ENCODE data around the gene CEMIP.
"Not testable (repeated sequence)": the region's sequence is repeated elsewhere in the genome, so short reads cannot be mapped to it uniquely, and the experiment has no call there.

The CEMIP gene

GRCh38 chr15:80957556-80957955, 178.4 kb downstream of the CEMIP start:
- no peak for DNase-seq

GRCh38 chr15:80957976-80958375, 178.8 kb downstream of the CEMIP start:
- DNase-seq: no peak

GRCh38 chr15:80958818-80959495, 179.8 kb downstream of the CEMIP start:
- no peak for DNase-seq

- not testable (repeated sequence) for DNase-seq
Observed at GRCh38 chr15:80965454-80965853, 186.3 kb downstream of the CEMIP start.

- DNase-seq: no peak
Observed at GRCh38 chr15:80966431-80967197, 187.4 kb downstream of the CEMIP start.

GRCh38 chr15:80967451-80967850, 188.3 kb downstream of the CEMIP start:
- DNase-seq: no peak

GRCh38 chr15:80967991-80968510, 188.9 kb downstream of the CEMIP start:
- DNase-seq: no peak

GRCh38 chr15:80969316-80969715, 190.1 kb downstream of the CEMIP start:
- DNase-seq: no peak

GRCh38 chr15:80970018-80970657, 191.0 kb downstream of the CEMIP start:
- DNase-seq: peak in 4 of 5 experiments; percentile 24 to 63 (median 34)

- DNase-seq: no peak
Observed at GRCh38 chr15:80970658-80971057, 191.5 kb downstream of the CEMIP start.

GRCh38 chr15:80971143-80971542, 192.0 kb downstream of the CEMIP start:
- no peak for DNase-seq

- no peak for DNase-seq
Observed at GRCh38 chr15:80972276-80972675, 193.1 kb downstream of the CEMIP start.

GRCh38 chr15:80974914-80975313, 195.7 kb downstream of the CEMIP start:
- DNase-seq: no peak

- no peak for DNase-seq
Observed at GRCh38 chr15:80976851-80977250, 197.7 kb downstream of the CEMIP start.

- peak in 2 of 5 experiments; percentile 9 to 47 for DNase-seq
Observed at GRCh38 chr15:80977627-80978036, 198.5 kb downstream of the CEMIP start.

GRCh38 chr15:80978685-80979329, 199.6 kb downstream of the CEMIP start:
- DNase-seq: no peak

GRCh38 chr15:80979538-80980200, 200.5 kb downstream of the CEMIP start:
- DNase-seq: no peak

- no peak for DNase-seq
Observed at GRCh38 chr15:80982205-80982604, 203.0 kb downstream of the CEMIP start.

- no peak for DNase-seq
Observed at GRCh38 chr15:80982839-80983238, 203.7 kb downstream of the CEMIP start.

- no peak for DNase-seq
Observed at GRCh38 chr15:80984856-80985255, 205.7 kb downstream of the CEMIP start.

- no peak for DNase-seq
Observed at GRCh38 chr15:80985981-80986380, 206.8 kb downstream of the CEMIP start.

GRCh38 chr15:80986487-80986886, 207.3 kb downstream of the CEMIP start:
- no peak for DNase-seq

Data from T-helper 2 cell (primary cell).